Measurements from ENCODE around the gene SYCE3.
A peak's percentile ranks its signal among the peaks of the same experiment; 100 is the strongest.

Gene SYCE3

GRCh38 chr22:50530580-50530876 is 32.2 kb downstream of the SYCE3 start:
- no peak for TF ChIP-seq ZNF274 (IDR thresholded peaks at IDR 0.05; ENCODE audit: low read depth, low read length)

DNA sequence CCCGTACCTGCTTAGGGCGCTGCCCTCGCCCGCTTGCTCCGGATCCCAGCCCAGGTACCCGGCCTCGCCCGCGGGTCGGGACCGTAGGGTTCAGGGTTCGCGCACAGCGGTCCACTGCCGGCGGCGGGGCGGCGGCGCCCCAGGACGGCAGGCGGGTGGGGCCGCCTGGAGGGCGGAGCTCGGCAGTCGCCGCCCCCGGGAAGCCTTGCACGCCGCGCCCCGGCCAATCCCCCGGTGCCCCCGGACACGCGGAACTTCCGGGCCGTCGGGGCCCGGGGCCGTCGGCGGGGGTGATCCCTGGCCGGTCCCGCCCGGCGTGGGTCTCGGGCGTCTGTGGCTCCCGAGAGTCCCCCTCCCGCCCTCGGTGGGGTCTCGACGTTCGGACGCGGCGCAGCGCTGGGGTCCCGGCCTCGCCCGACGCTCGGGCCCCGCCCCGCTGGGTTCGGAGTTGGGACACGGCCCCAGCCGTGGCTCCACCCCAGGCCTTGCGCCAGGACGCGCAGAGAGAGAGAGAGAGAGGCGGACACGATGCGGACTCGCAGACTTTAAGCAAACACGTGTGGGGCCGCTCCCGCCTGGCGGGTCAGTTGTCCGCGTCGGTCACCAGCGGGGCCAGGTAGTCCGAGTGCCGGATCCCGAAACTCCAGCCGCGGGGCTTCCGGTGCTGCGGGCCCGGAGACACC is 32.7 kb downstream of the SYCE3 start, which contains the start of gene TYMP:
Gene TYMP (minus strand): TSS at position 116 of the 683 bp plus-strand sequence. CDS start 303 bp downstream, outside the sequence.
- no peak for TF ChIP-seq ZNF274 (IDR thresholded peaks at IDR 0.05; ENCODE audit: low read depth, low read length)
- H3K4me3 ChIP-seq (ENCODE audit: low read length), result peak within 1 kb of the TSS; percentile 79

More at GRCh38 chr22:50530580-50530876, 32.2 kb downstream of the SYCE3 start:
- peak overlapping the region; percentile 79 for H3K4me3 ChIP-seq (ENCODE audit: low read length)

DNA sequence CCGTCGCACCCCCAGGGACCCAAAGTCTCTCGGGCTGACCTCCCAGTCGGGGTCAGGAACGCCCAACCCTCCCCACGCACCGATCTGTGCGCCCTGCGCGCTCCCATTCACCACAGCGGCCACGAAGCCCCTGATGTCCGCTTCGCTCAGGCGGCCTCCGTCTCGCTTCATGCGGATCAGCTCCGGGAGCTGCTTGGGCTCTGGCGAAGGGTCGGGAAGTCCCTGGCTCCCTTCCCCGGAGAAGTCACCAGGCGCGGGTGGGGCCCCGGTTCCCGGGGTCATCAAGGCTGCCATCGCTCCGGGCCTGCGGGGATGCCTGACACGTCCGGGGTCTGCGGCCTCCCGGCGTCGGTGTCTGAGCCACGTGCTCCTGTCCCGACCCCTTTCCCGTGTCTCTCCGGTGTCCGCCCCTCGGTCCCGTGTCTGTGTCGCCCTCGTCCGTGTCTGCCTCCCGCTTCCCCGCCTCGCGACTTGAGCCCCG is 33.3 kb downstream of the SYCE3 start:
- no peak for TF ChIP-seq ZNF274 (IDR thresholded peaks at IDR 0.05; ENCODE audit: low read depth, low read length)
- peak overlapping the region; percentile 79; the same call in 1 of the 2 replicates for H3K4me3 ChIP-seq (ENCODE audit: low read length)

GRCh38 chr22:50528682-50529415 is 33.9 kb downstream of the SYCE3 start:
- TF ChIP-seq ZNF274 (IDR thresholded peaks at IDR 0.05; ENCODE audit: low read depth, low read length), result no peak
- peak overlapping the region; percentile 79; the same call in 1 of the 2 replicates for H3K4me3 ChIP-seq (ENCODE audit: low read length)

GRCh38 chr22:50527921-50528681 is 34.6 kb downstream of the SYCE3 start:
- no peak for TF ChIP-seq ZNF274 (IDR thresholded peaks at IDR 0.05; ENCODE audit: low read depth, low read length)
- H3K4me3 ChIP-seq (ENCODE audit: low read length), result no peak overlapping the region

- no peak for TF ChIP-seq ZNF274 (IDR thresholded peaks at IDR 0.05; ENCODE audit: low read depth, low read length)
- H3K4me3 ChIP-seq (ENCODE audit: low read length), result peak overlapping the region; percentile 59; the same call in 1 of the 2 replicates
These were observed 35.6 kb downstream of the SYCE3 start for GRCh38 chr22:50526834-50527801.

DNA sequence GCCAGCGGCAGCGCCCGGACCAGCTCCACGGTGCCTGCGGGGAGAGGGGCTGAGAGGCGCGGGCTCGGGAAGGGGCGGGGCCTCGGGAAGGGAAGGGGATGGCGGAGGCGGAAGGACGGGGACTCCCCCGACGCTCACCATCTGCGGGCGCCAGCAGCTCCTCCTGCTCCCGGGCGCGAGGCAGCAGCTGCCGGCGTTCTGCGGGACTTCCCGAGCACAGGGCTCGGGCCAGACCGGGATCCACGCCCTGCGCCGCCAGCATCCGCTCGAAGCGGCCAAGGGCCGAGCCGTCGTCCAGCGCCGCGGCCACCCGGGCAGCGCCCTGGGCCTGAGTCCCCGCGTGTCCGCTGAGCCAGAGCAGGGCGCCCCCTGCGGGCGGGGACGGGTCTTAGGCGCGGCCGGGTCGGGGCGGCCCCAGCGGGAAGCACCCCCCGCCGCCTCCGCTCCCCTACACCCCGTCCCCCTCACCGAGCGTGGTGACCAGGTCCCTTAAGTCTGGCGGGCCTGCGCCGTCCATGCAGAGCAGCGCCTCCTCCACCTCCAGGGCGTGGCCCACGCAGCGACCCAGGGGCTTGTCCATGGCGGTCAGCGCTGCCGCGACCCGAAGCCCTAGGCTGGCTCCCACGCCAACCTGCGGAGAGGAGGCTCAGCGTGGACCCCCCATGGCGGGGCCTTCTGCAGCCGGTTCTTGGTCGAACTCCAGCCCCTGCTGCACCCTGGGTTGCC is 36.4 kb downstream of the SYCE3 start:
- peak overlapping the region; percentile 59; the same call in 1 of the 2 replicates for H3K4me3 ChIP-seq (ENCODE audit: low read length)
- TF ChIP-seq ZNF274 (IDR thresholded peaks at IDR 0.05; ENCODE audit: low read depth, low read length), result no peak

GRCh38 chr22:50525858-50526107 is 36.9 kb downstream of the SYCE3 start:
- peak overlapping the region; percentile 59; the same call in 1 of the 2 replicates for H3K4me3 ChIP-seq (ENCODE audit: low read length)
- no peak for TF ChIP-seq ZNF274 (IDR thresholded peaks at IDR 0.05; ENCODE audit: low read depth, low read length)

GRCh38 chr22:50525104-50525857 is 37.4 kb downstream of the SYCE3 start, which contains the start of gene SCO2:
SCO2 (minus strand) TSS chr22:50525598; CDS start chr22:50524411, 1,187 bp downstream.
- peak within 1 kb of the TSS; percentile 59 for H3K4me3 ChIP-seq (ENCODE audit: low read length)
- TF ChIP-seq ZNF274 (IDR thresholded peaks at IDR 0.05; ENCODE audit: low read depth, low read length), result no peak

GRCh38 chr22:50524676-50525103 is 38.0 kb downstream of the SYCE3 start:
- H3K4me3 ChIP-seq (ENCODE audit: low read length), result peak overlapping the region; percentile 59
- no peak for TF ChIP-seq ZNF274 (IDR thresholded peaks at IDR 0.05; ENCODE audit: low read depth, low read length)

GRCh38 chr22:50523806-50524675 is 38.7 kb downstream of the SYCE3 start:
- no peak for TF ChIP-seq ZNF274 (IDR thresholded peaks at IDR 0.05; ENCODE audit: low read depth, low read length)
- H3K4me3 ChIP-seq (ENCODE audit: low read length), result peak overlapping the region; percentile 59

All from GM08714 (cell line).